ENCODE measurements around the gene MKNK2. TPM values are rescaled to one million over a fixed set of nuclear protein-coding genes. Genes with fewer than 3 reads are reported as not detected.

Gene MKNK2
- total and polyA plus RNA-seq, 10 of the 15 experiments (the other 5 are each of a cell fraction or from before 2014, with no cell fraction given), result 9.6 to 365 (median 69.9) TPM

DNA sequence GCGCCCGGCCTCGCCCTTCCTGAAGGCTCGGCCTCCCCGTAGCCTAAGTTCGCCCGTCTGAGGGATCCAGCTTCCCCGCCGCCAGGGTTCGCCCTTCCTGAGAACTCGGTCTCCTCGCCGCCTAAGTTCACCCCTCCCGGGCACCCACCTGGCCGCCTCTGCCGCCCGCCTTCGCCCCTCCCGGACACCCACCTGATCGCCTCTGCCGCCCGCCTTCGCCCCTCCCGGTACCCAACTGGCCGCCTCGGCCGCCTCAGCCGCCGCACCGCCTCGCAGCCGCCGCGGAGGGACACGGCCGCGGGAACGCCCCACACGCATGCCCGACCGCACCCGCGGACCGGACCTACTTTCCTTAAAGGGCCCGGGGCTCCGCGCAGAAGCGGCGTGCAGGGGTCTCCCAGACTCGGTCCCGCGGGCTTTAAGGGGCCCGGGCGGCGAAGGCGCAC is 45.0 kb upstream of the MKNK2 start, which contains the start of gene MOB3A (continued):
- TF ChIP-seq, protein P1, sequence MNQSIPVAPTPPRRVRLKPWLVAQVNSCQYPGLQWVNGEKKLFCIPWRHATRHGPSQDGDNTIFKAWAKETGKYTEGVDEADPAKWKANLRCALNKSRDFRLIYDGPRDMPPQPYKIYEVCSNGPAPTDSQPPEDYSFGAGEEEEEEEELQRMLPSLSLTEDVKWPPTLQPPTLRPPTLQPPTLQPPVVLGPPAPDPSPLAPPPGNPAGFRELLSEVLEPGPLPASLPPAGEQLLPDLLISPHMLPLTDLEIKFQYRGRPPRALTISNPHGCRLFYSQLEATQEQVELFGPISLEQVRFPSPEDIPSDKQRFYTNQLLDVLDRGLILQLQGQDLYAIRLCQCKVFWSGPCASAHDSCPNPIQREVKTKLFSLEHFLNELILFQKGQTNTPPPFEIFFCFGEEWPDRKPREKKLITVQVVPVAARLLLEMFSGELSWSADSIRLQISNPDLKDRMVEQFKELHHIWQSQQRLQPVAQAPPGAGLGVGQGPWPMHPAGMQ (IDR thresholded peaks at IDR 0.05; ENCODE audit: borderline replicate concordance), result no peak
- TF ChIP-seq YY1 (IDR thresholded peaks at IDR 0.05; ENCODE audit: low read depth, low read length), result no peak
- TF ChIP-seq CHD1 (IDR thresholded peaks at IDR 0.05; ENCODE audit: low read depth, low read length), result 0 out of 2 replicates have a peak, but pooled peaks have one; percentile 68
- no peak for TF ChIP-seq RAD51 (IDR thresholded peaks at IDR 0.05)
- TF ChIP-seq EZH2 (IDR thresholded peaks at IDR 0.05; ENCODE audit: borderline replicate concordance, control insufficient read depth, low read depth, low read length), result no peak
- TF ChIP-seq, protein P2, sequence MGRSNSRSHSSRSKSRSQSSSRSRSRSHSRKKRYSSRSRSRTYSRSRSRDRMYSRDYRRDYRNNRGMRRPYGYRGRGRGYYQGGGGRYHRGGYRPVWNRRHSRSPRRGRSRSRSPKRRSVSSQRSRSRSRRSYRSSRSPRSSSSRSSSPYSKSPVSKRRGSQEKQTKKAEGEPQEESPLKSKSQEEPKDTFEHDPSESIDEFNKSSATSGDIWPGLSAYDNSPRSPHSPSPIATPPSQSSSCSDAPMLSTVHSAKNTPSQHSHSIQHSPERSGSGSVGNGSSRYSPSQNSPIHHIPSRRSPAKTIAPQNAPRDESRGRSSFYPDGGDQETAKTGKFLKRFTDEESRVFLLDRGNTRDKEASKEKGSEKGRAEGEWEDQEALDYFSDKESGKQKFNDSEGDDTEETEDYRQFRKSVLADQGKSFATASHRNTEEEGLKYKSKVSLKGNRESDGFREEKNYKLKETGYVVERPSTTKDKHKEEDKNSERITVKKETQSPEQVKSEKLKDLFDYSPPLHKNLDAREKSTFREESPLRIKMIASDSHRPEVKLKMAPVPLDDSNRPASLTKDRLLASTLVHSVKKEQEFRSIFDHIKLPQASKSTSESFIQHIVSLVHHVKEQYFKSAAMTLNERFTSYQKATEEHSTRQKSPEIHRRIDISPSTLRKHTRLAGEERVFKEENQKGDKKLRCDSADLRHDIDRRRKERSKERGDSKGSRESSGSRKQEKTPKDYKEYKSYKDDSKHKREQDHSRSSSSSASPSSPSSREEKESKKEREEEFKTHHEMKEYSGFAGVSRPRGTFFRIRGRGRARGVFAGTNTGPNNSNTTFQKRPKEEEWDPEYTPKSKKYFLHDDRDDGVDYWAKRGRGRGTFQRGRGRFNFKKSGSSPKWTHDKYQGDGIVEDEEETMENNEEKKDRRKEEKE (IDR thresholded peaks at IDR 0.05), result peak; percentile 49; the same call in 1 of the 2 replicates
- TF ChIP-seq SMAD5 (IDR thresholded peaks at IDR 0.05; ENCODE audit: low read depth), result no peak; the same call in 1 of the 2 replicates
- TF ChIP-seq, protein P3, sequence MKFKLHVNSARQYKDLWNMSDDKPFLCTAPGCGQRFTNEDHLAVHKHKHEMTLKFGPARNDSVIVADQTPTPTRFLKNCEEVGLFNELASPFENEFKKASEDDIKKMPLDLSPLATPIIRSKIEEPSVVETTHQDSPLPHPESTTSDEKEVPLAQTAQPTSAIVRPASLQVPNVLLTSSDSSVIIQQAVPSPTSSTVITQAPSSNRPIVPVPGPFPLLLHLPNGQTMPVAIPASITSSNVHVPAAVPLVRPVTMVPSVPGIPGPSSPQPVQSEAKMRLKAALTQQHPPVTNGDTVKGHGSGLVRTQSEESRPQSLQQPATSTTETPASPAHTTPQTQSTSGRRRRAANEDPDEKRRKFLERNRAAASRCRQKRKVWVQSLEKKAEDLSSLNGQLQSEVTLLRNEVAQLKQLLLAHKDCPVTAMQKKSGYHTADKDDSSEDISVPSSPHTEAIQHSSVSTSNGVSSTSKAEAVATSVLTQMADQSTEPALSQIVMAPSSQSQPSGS (IDR thresholded peaks at IDR 0.05; ENCODE audit: low read length), result no peak
- 0 out of 2 replicates have a peak, but pooled peaks have one; percentile 77 for TF ChIP-seq STAT1 (conservative IDR thresholded peaks at IDR 0.05)
- TF ChIP-seq, protein P4, sequence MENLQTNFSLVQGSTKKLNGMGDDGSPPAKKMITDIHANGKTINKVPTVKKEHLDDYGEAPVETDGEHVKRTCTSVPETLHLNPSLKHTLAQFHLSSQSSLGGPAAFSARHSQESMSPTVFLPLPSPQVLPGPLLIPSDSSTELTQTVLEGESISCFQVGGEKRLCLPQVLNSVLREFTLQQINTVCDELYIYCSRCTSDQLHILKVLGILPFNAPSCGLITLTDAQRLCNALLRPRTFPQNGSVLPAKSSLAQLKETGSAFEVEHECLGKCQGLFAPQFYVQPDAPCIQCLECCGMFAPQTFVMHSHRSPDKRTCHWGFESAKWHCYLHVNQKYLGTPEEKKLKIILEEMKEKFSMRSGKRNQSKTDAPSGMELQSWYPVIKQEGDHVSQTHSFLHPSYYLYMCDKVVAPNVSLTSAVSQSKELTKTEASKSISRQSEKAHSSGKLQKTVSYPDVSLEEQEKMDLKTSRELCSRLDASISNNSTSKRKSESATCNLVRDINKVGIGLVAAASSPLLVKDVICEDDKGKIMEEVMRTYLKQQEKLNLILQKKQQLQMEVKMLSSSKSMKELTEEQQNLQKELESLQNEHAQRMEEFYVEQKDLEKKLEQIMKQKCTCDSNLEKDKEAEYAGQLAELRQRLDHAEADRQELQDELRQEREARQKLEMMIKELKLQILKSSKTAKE (IDR thresholded peaks at IDR 0.05; ENCODE audit: low read depth, poor library complexity, severe bottlenecking), result no peak
- 0 out of 2 replicates have a peak, but pooled peaks have one; percentile 50 for TF ChIP-seq PML (IDR thresholded peaks at IDR 0.05; ENCODE audit: low read length)
- TF ChIP-seq GABPA (IDR thresholded peaks at IDR 0.05; ENCODE audit: low read depth), result no peak
- TF ChIP-seq, protein P5, sequence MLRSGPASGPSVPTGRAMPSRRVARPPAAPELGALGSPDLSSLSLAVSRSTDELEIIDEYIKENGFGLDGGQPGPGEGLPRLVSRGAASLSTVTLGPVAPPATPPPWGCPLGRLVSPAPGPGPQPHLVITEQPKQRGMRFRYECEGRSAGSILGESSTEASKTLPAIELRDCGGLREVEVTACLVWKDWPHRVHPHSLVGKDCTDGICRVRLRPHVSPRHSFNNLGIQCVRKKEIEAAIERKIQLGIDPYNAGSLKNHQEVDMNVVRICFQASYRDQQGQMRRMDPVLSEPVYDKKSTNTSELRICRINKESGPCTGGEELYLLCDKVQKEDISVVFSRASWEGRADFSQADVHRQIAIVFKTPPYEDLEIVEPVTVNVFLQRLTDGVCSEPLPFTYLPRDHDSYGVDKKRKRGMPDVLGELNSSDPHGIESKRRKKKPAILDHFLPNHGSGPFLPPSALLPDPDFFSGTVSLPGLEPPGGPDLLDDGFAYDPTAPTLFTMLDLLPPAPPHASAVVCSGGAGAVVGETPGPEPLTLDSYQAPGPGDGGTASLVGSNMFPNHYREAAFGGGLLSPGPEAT (IDR thresholded peaks at IDR 0.05; ENCODE audit: low read depth), result peak; percentile 54
- no peak for TF ChIP-seq ESRRA (IDR thresholded peaks at IDR 0.05; ENCODE audit: low read length)
